Vagina (tissue), 2 donors: ENCODE results near the gene SLFNL1.

ENCODE experiments used
- POLR2A ChIP-seq, 2 donors: fragments of 450-650 bp; IDR thresholded peaks; one replicate each; pipeline ENCODE4 v1.6.1; 2017; ENCODE audit warnings: antibody characterized with exemption in 2 of 2, mild to moderate bottlenecking in 2 of 2, moderate library complexity in 2 of 2
- POLR2AphosphoS5 ChIP-seq, 2 donors: sonication (generic); formaldehyde crosslinking; IDR thresholded peaks; one replicate each; pipeline ENCODE4 v1.9.0; 2017; ENCODE audit warnings: antibody characterized with exemption in 2 of 2, mild to moderate bottlenecking in 2 of 2, low read depth in 1 of 2; ENCODE audit not compliant: insufficient read depth in 1 of 2
- TF ChIP-seq, protein P1 (sequence below), 3 experiments: fragments of 450-650 bp in 2 of 3; fragments of 200-600 bp in 1 of 3; sonication (generic) in 1 of 3; IDR thresholded peaks; one replicate each; pipeline ENCODE4 v1.5.1; 2017 to 2019; ENCODE audit warnings: antibody characterized with exemption in 3 of 3, mild to moderate bottlenecking in 2 of 3, moderate library complexity in 2 of 3

DNA sequence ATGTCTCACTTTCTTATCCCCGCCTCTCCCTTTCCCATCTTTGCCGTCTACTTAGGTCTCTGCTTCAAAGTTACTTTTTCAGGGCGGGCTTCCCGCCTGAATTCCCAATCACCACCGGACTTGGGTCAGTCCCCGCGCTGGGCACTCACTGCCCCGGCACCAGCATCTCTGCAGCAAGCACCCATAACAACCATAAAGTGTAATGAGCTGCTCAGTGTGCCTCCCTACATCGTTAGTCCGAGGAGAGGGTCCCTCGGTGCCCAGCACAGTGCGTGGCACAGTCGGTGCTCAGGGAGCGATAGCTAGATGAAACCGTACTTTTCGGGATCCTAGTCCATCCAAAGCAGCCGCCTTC lies 42.7 kb downstream of the SLFNL1 start:
- TF ChIP-seq, protein P1, sequence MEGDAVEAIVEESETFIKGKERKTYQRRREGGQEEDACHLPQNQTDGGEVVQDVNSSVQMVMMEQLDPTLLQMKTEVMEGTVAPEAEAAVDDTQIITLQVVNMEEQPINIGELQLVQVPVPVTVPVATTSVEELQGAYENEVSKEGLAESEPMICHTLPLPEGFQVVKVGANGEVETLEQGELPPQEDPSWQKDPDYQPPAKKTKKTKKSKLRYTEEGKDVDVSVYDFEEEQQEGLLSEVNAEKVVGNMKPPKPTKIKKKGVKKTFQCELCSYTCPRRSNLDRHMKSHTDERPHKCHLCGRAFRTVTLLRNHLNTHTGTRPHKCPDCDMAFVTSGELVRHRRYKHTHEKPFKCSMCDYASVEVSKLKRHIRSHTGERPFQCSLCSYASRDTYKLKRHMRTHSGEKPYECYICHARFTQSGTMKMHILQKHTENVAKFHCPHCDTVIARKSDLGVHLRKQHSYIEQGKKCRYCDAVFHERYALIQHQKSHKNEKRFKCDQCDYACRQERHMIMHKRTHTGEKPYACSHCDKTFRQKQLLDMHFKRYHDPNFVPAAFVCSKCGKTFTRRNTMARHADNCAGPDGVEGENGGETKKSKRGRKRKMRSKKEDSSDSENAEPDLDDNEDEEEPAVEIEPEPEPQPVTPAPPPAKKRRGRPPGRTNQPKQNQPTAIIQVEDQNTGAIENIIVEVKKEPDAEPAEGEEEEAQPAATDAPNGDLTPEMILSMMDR (IDR thresholded peaks at IDR 0.05): no peak
- TF ChIP-seq POLR2A (IDR thresholded peaks at IDR 0.05) (no peak), POLR2AphosphoS5 (IDR thresholded peaks at IDR 0.05; ENCODE audit: insufficient read depth in 1 of 2, low read depth in 1 of 2) (no peak)
